CD14-positive monocyte (primary cell): Measurements from ENCODE around the gene MITF. TPM values are rescaled to one million over a fixed set of nuclear protein-coding genes. Genes with fewer than 3 reads are reported as not detected.
A peak's percentile ranks its signal among the peaks of the same experiment; 100 is the strongest.

Experiments used
- DNase-seq, 3 donors: peaks; one replicate each; pipeline ENCODE4 v3.0.0-alpha.2; 2011 to 2022
- H2AFZ ChIP-seq: 2 replicates; pipeline ENCODE4 v1.6.0; 2012; ENCODE audit warnings: mild to moderate bottlenecking, low read depth, low read length, inconsistent platforms; ENCODE audit not compliant: insufficient read depth, poor library complexity, severe bottlenecking
- H3K27ac ChIP-seq, 2 donors: 1 replicate in 1 of 2; 2 replicates in 1 of 2; pipeline ENCODE4 v1.5.1; 2012 to 2013; ENCODE audit warnings: low read length in 2 of 2, control low read depth in 1 of 2, inconsistent platforms in 1 of 2, low read depth in 1 of 2, mild to moderate bottlenecking in 1 of 2
- H3K27me3 ChIP-seq, 2 donors: one replicate each; pipeline versions ENCODE4 v1.6.0 to v1.6.1; 2011 to 2013; ENCODE audit warnings: low read length in 2 of 2; ENCODE audit not compliant: control insufficient read depth in 2 of 2, insufficient read depth in 2 of 2
- H3K36me3 ChIP-seq, 2 donors: replicated peaks in 1 of 2; 1 replicate in 1 of 2; 2 replicates in 1 of 2; pipeline versions ENCODE4 v1.5.1 to v1.6.1; 2012 to 2013; ENCODE audit warnings: low read length in 2 of 2, control low read depth in 1 of 2, inconsistent platforms in 1 of 2, mild to moderate bottlenecking in 1 of 2; ENCODE audit not compliant: insufficient read depth in 2 of 2, control insufficient read depth in 1 of 2
- H3K4me1 ChIP-seq, 2 donors: 1 replicate in 1 of 2; 2 replicates in 1 of 2; pipeline versions ENCODE4 v1.5.1 to v1.6.1; 2012 to 2013; ENCODE audit warnings: low read length in 2 of 2, control low read depth in 1 of 2, inconsistent platforms in 1 of 2, mild to moderate bottlenecking in 1 of 2, moderate library complexity in 1 of 2; ENCODE audit not compliant: insufficient read depth in 2 of 2, control insufficient read depth in 1 of 2
- H3K4me2 ChIP-seq: replicated peaks from 2 replicates; pipeline ENCODE3; 2012; ENCODE audit warnings: low read length, moderate library complexity, mild to moderate bottlenecking; ENCODE audit not compliant: poor library complexity, severe bottlenecking; ENCODE audit errors: extremely low read depth
- H3K4me3 ChIP-seq, 3 experiments: fragments of 200-600 bp in 1 of 3; sonication (generic) in 1 of 3; replicated peaks in 1 of 3; 1 replicate in 2 of 3; 2 replicates in 1 of 3; pipeline ENCODE4 v1.5.1; 2011 to 2013; ENCODE audit warnings: low read length in 3 of 3, mild to moderate bottlenecking in 3 of 3, control low read depth in 2 of 3, low read depth in 2 of 3, inconsistent platforms in 1 of 3, moderate library complexity in 1 of 3
- H3K79me2 ChIP-seq: 2 replicates; pipeline ENCODE4 v1.6.0; 2012; ENCODE audit warnings: mild to moderate bottlenecking, control low read depth, inconsistent platforms, low read length, moderate library complexity; ENCODE audit not compliant: insufficient read depth
- H3K9ac ChIP-seq: 2 replicates; pipeline ENCODE4 v1.6.0; 2017; ENCODE audit warnings: low read length, mild to moderate bottlenecking; ENCODE audit not compliant: insufficient read depth, poor library complexity, severe bottlenecking
- H3K9me3 ChIP-seq, 2 donors: replicated peaks in 1 of 2; 1 replicate in 1 of 2; 2 replicates in 1 of 2; pipeline versions ENCODE4 v1.5.1 to v1.6.1; 2012 to 2013; ENCODE audit warnings: low read length in 2 of 2, control low read depth in 1 of 2; ENCODE audit not compliant: control insufficient read depth in 1 of 2, insufficient read depth in 1 of 2
- H4K20me1 ChIP-seq: 2 replicates; pipeline ENCODE4 v1.6.0; 2012; ENCODE audit warnings: mild to moderate bottlenecking, low read length, control low read depth, moderate library complexity; ENCODE audit not compliant: insufficient read depth
- H3K27ac Mint-ChIP-seq, 7 donors: one replicate each; pipeline ENCODE4 v1.8.0; 2020; ENCODE audit warnings: mild to moderate bottlenecking in 7 of 7, mixed read lengths in 7 of 7, moderate library complexity in 6 of 7, inconsistent platforms in 2 of 7
- H3K27me3 Mint-ChIP-seq, 3 donors: one replicate each; pipeline ENCODE4 v1.8.0; 2021 to 2022; ENCODE audit warnings: low read depth in 3 of 3, mild to moderate bottlenecking in 3 of 3, mixed read lengths in 3 of 3, moderate library complexity in 3 of 3, inconsistent platforms in 1 of 3
- H3K36me3 Mint-ChIP-seq, 2 donors: one replicate each; pipeline ENCODE4 v1.8.0; 2020; ENCODE audit warnings: mixed read lengths in 2 of 2, inconsistent platforms in 1 of 2, mild to moderate bottlenecking in 1 of 2
- H3K4me1 Mint-ChIP-seq: one replicate; pipeline ENCODE4 v1.8.0; 2020; ENCODE audit warnings: mild to moderate bottlenecking, mixed read lengths
- H3K4me3 Mint-ChIP-seq, 2 donors: one replicate each; pipeline ENCODE4 v1.8.0; 2020; ENCODE audit warnings: mild to moderate bottlenecking in 2 of 2, mixed read lengths in 2 of 2, moderate library complexity in 1 of 2
- H3K9me3 Mint-ChIP-seq, 7 donors: one replicate each; pipeline ENCODE4 v1.8.0; 2020 to 2022; ENCODE audit warnings: mixed read lengths in 7 of 7, mild to moderate bottlenecking in 6 of 7, moderate library complexity in 6 of 7, inconsistent platforms in 2 of 7
- WGBS: methylation state at CpG from one replicate; pipeline ENCODE4 v1.1.5; 2013; ENCODE audit warnings: missing lambda C conversion rate; ENCODE audit not compliant: insufficient coverage; 5-methylcytosine and 5-hydroxymethylcytosine counted together
- intact Hi-C, 2 donors: fragments of 100-400 bp; cut with micrococcal nuclease; formaldehyde crosslinking; loops; one replicate each; pipeline versions ENCODE4 v1.15.0 to v1.15.1; 2023
- polyA plus RNA-seq, 3 donors: library from polyadenylated mRNA; depleted of rRNA in 1 of 3; unstranded in 2 of 3; stranded (reverse) in 1 of 3; fragments of 300-500 nt in 2 of 3; fragments of >200 nt in 1 of 3; fragmentation: Illumina TruSeq in 2 of 3; gene quantifications; 1 replicate in 2 of 3; 2 replicates in 1 of 3; pipeline ENCODE4 v1.2.3, GENCODE V29; 2012 to 2021
- TF ChIP-seq, protein P1 (sequence below): fragments of 200-600 bp; IDR thresholded peaks from one replicate; pipeline ENCODE4 v1.8.0; 2022; ENCODE audit warnings: antibody characterized with exemption, mild to moderate bottlenecking

Gene MITF
- polyA plus RNA-seq, 3 donors, result 7.0 to 15.1 (median 12.1) TPM

DNA sequence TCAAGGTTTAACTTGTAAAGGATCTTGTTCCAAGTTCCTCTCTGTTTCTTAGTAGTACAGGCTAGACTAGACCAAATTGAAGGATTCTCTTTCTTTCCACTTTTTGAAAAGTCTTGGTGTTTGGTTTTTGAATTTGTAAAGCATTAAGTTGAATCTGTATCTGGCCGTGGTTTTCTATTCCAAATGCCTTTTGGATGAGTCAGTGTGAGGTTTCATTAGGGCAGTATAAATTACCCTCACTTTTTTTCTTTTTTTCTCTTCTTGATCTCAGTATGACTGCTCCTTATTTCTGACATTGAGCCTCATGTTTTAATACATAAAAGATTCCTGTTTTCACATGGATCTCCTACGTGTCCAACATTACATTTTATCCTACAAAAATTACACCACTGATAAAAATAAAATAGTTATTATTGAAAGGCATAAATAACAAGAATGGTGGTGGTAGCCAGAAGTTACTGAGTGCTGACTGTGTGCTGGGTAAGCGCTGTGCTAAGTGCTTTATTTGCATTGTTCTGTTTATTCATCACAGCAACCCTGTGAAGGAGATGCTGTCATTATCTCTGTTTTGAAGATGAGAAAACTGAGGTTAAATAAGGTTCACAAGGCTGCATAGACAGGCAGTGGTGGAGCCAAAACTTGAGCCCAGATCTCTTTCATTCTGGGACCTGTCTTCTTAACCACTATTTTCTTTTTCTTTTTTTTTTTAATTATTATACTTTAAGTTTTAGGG, 48.3 kb downstream of the MITF start:
- no peak overlapping the region for H3K4me3 Mint-ChIP-seq
- H3K9ac ChIP-seq, result no peak overlapping the region
- DNase-seq, result no peak
- H4K20me1 ChIP-seq, result no peaks in the 10 kb centered on the region
- H3K27me3 Mint-ChIP-seq, result no peaks in the 10 kb centered on the region
- no peaks in the 10 kb centered on the region for H3K9me3 ChIP-seq
- H3K36me3 Mint-ChIP-seq, result peaks cover 2 to 3% of the 10 kb centered on the region in 2 donors
- no peak overlapping the region for H3K27ac Mint-ChIP-seq
- H3K4me1 ChIP-seq, result peaks cover 24 to 26% of the 10 kb centered on the region in 2 donors
- H3K4me2 ChIP-seq, result no peak overlapping the region
- H2AFZ ChIP-seq, result no peak overlapping the region
- H3K36me3 ChIP-seq, result no peaks in the 10 kb centered on the region
- H3K27me3 ChIP-seq, result no peaks in the 10 kb centered on the region
- 100% methylated on average over 1 of the region's 3 CpGs for WGBS
- peaks cover 22% of the 10 kb centered on the region for H3K79me2 ChIP-seq
- peaks cover 38% of the 10 kb centered on the region for H3K4me1 Mint-ChIP-seq
- intact Hi-C loops, result no loop called here
- H3K27ac ChIP-seq, result no peak overlapping the region
- no peaks in the 10 kb centered on the region for H3K9me3 Mint-ChIP-seq
- TF ChIP-seq, protein P1, sequence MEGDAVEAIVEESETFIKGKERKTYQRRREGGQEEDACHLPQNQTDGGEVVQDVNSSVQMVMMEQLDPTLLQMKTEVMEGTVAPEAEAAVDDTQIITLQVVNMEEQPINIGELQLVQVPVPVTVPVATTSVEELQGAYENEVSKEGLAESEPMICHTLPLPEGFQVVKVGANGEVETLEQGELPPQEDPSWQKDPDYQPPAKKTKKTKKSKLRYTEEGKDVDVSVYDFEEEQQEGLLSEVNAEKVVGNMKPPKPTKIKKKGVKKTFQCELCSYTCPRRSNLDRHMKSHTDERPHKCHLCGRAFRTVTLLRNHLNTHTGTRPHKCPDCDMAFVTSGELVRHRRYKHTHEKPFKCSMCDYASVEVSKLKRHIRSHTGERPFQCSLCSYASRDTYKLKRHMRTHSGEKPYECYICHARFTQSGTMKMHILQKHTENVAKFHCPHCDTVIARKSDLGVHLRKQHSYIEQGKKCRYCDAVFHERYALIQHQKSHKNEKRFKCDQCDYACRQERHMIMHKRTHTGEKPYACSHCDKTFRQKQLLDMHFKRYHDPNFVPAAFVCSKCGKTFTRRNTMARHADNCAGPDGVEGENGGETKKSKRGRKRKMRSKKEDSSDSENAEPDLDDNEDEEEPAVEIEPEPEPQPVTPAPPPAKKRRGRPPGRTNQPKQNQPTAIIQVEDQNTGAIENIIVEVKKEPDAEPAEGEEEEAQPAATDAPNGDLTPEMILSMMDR, result no peak
- H3K4me3 ChIP-seq, result no peak overlapping the region

DNA sequence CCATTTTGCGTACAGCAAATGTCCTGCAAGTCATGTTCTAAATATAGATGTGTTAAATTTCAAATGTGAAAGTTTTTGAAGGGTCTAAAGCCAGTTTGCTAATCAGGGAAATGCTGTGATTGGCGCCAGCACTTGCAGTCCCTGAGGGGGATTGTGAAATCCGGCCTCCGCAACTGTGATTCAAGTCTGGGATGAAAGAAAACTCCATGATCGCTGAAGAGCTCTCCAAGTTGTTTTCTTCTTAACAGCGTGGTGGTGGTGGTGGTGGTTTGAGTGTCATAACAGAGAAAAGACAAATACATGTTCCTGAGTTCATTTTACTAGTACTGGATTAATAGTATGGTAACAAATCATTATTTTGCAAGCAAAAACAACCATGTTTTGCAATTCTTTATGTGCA, 51.8 kb downstream of the MITF start:
- Histone ChIP-seq H3K4me1 (peaks cover 24 to 26% of the 10 kb centered on the region in 2 donors), H3K9ac (no peak overlapping the region), H3K27me3 (no peaks in the 10 kb centered on the region), H3K79me2 (peaks cover 16% of the 10 kb centered on the region), H3K9me3 (no peaks in the 10 kb centered on the region), H2AFZ (peak overlapping the region; percentile 45), H3K36me3 (no peaks in the 10 kb centered on the region), H4K20me1 (no peaks in the 10 kb centered on the region), H3K4me2 (peak overlapping the region; percentile 65), H3K4me3 (peak overlapping the region in 2 of 3 experiments; percentile 12 to 61), H3K27ac (peak overlapping the region in 1 of 2 donors; percentile 69)
- Mint-ChIP-seq H3K27ac (peak overlapping the region; percentile 58 to 90 (median 82)), H3K4me1 (peaks cover 30% of the 10 kb centered on the region), H3K4me3 (peak overlapping the region; percentile 60 to 76), H3K9me3 (no peaks in the 10 kb centered on the region), H3K36me3 (peaks cover 0 to 2% of the 10 kb centered on the region in 2 donors), H3K27me3 (peaks cover 0 to 1% (median 0%) of the 10 kb centered on the region in 3 donors)
- TF ChIP-seq, protein P1, result no peak
- peak; percentile 15 to 57 (median 43) for DNase-seq
- intact Hi-C loops, result loop anchor here in 1 of 2 donors (10.0 kb wide), 1 partner anchor 46 kb away; no protein-coding TSS in a partner anchor
- 3% methylated on average over 3 of the region's 6 CpGs for WGBS
